Measurements from ENCODE around the gene BRME1.
A peak's percentile ranks its signal among the peaks of the same experiment; 100 is the strongest.

DNA sequence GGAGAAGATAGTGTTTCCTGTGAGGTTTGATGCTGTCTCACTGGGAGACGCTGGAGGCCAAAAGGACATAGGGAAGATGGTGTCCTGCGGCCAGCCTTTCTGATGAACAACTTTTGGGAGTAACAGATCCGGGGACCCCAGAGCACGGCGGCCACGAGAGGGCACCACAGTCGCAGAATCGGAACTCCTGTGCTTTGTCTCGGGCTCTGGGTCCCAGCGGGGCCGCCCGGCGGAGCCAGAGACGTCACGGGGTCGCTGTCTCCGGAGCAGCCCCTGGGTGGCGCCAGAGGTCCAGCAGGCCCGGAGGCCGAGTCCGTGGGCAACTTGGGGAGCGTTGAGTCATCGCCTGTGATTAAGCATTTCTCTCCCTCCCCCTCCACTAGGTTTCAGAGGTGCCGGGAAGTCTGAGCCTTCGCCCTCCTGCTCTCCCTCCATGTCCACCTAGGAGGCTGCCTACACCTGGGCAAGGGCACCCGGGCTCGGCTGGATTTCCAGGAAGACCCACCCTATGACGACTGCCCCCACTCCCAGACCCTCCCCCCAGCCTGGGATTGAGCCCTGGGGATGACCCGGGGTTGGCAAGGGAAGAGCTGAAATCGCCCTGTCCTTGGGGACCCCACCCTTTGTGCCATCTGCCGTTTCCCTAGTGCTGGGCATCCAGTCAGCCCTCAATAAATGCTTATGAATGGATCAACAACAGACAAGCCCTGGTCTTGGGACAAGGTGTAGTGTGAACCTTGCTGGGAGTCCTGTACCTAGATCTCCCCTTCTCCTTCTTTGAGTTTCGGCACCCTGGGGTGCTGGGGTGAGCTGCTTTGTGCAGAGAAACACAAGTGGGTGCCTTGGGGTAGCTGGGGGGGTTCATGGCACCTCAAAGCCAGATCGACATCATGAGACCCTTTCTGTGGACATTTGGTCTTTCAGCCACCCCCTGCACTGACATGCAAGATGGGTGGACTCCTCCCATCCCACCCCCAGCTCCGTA, 25.6 kb downstream of the BRME1 start:
- TF ChIP-seq CEBPB (IDR thresholded peaks at IDR 0.05) (peak; percentile 21; the same call in 1 of the 2 replicates), EP300 (IDR thresholded peaks at IDR 0.05; ENCODE audit: borderline replicate concordance) (no peak), TCF12 (IDR thresholded peaks at IDR 0.05; ENCODE audit: low read depth) (no peak), ZBTB7A (IDR thresholded peaks at IDR 0.05; ENCODE audit: low read depth) (peak; percentile 55; the same call in 1 of the 2 replicates), RAD21 (IDR thresholded peaks at IDR 0.05; ENCODE audit: low read depth) (peak; percentile 88), NFIC (IDR thresholded peaks at IDR 0.05) (no peak), TEAD4 (IDR thresholded peaks at IDR 0.05) (peak; percentile 17; the same call in 1 of the 2 replicates), YY1 (IDR thresholded peaks at IDR 0.05; ENCODE audit: low read depth) (no peak; the same call in 1 of the 2 replicates), EGR1 (IDR thresholded peaks at IDR 0.05) (no peak)
- TF ChIP-seq, protein P1, sequence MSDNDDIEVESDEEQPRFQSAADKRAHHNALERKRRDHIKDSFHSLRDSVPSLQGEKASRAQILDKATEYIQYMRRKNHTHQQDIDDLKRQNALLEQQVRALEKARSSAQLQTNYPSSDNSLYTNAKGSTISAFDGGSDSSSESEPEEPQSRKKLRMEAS (IDR thresholded peaks at IDR 0.05), result no peak

All from Ishikawa (cell line).